IPS-18a (cell line): ENCODE results near the gene BDKRB2.

Source experiments
- H3K27ac ChIP-seq: one replicate; pipeline ENCODE4 v1.5.1; 2013; ENCODE audit warnings: low read length
- H3K27me3 ChIP-seq: one replicate; pipeline ENCODE4 v1.6.1; 2013; ENCODE audit warnings: mild to moderate bottlenecking, low read length; ENCODE audit not compliant: control insufficient read depth, insufficient read depth
- H3K36me3 ChIP-seq: one replicate; pipeline ENCODE4 v1.6.1; 2013; ENCODE audit warnings: low read depth, low read length; ENCODE audit not compliant: control insufficient read depth
- H3K4me1 ChIP-seq: one replicate; pipeline ENCODE4 v1.6.1; 2013; ENCODE audit warnings: low read depth, low read length; ENCODE audit not compliant: control insufficient read depth
- H3K4me3 ChIP-seq: one replicate; pipeline ENCODE4 v1.5.1; 2013; ENCODE audit warnings: low read length
- H3K9ac ChIP-seq: one replicate; pipeline ENCODE4 v1.6.1; 2013; ENCODE audit warnings: mild to moderate bottlenecking, low read length, moderate library complexity
- H3K9me3 ChIP-seq: one replicate; pipeline ENCODE4 v1.6.1; 2013; ENCODE audit warnings: low read depth, low read length; ENCODE audit not compliant: control insufficient read depth

BDKRB2 gene

GRCh38 chr14:96261772-96262655 lies 57.4 kb downstream of the BDKRB2 start:
- H3K27ac ChIP-seq, result no peak overlapping the region
- H3K9me3 ChIP-seq, result no peaks in the 10 kb centered on the region
- no peaks in the 10 kb centered on the region for H3K4me1 ChIP-seq
- no peaks in the 10 kb centered on the region for H3K36me3 ChIP-seq
- H3K27me3 ChIP-seq, result no peaks in the 10 kb centered on the region
- H3K4me3 ChIP-seq, result no peak overlapping the region
- H3K9ac ChIP-seq, result no peak overlapping the region

- Histone ChIP-seq H3K4me3 (no peak overlapping the region), H3K9ac (no peak overlapping the region), H3K27me3 (no peaks in the 10 kb centered on the region), H3K9me3 (no peaks in the 10 kb centered on the region), H3K4me1 (no peaks in the 10 kb centered on the region), H3K36me3 (no peaks in the 10 kb centered on the region), H3K27ac (no peak overlapping the region)
Observed at GRCh38 chr14:96263347-96264199, 58.9 kb downstream of the BDKRB2 start.

GRCh38 chr14:96264200-96264553 lies 59.5 kb downstream of the BDKRB2 start:
- Histone ChIP-seq H3K27ac (no peak overlapping the region), H3K9ac (no peak overlapping the region)

GRCh38 chr14:96264853-96265252 lies 60.2 kb downstream of the BDKRB2 start:
- H3K27ac ChIP-seq, result no peak overlapping the region

More at GRCh38 chr14:96264200-96264553, 59.5 kb downstream of the BDKRB2 start:
- Histone ChIP-seq H3K36me3 (no peaks in the 10 kb centered on the region), H3K9me3 (no peaks in the 10 kb centered on the region), H3K4me3 (no peak overlapping the region), H3K4me1 (no peaks in the 10 kb centered on the region), H3K27me3 (no peaks in the 10 kb centered on the region)

GRCh38 chr14:96265383-96266095 lies 60.9 kb downstream of the BDKRB2 start:
- Histone ChIP-seq H3K9ac (no peak overlapping the region), H3K9me3 (no peaks in the 10 kb centered on the region), H3K27ac (no peak overlapping the region), H3K36me3 (no peaks in the 10 kb centered on the region), H3K4me1 (no peaks in the 10 kb centered on the region), H3K4me3 (no peak overlapping the region), H3K27me3 (no peaks in the 10 kb centered on the region)

More at GRCh38 chr14:96264853-96265252, 60.2 kb downstream of the BDKRB2 start:
- H3K36me3 ChIP-seq, result no peaks in the 10 kb centered on the region
- H3K4me1 ChIP-seq, result no peaks in the 10 kb centered on the region
- no peak overlapping the region for H3K4me3 ChIP-seq
- H3K9ac ChIP-seq, result no peak overlapping the region
- no peaks in the 10 kb centered on the region for H3K9me3 ChIP-seq
- H3K27me3 ChIP-seq, result no peaks in the 10 kb centered on the region

GRCh38 chr14:96267336-96267735 lies 62.7 kb downstream of the BDKRB2 start:
- no peak overlapping the region for H3K4me3 ChIP-seq
- H3K36me3 ChIP-seq, result no peaks in the 10 kb centered on the region
- H3K27ac ChIP-seq, result no peak overlapping the region

GRCh38 chr14:96267916-96268315 lies 63.3 kb downstream of the BDKRB2 start:
- H3K9ac ChIP-seq, result no peak overlapping the region
- no peaks in the 10 kb centered on the region for H3K36me3 ChIP-seq
- H3K9me3 ChIP-seq, result peaks cover 3% of the 10 kb centered on the region
- H3K4me3 ChIP-seq, result no peak overlapping the region
- H3K4me1 ChIP-seq, result no peaks in the 10 kb centered on the region
- no peaks in the 10 kb centered on the region for H3K27me3 ChIP-seq
- H3K27ac ChIP-seq, result no peak overlapping the region

More at GRCh38 chr14:96267336-96267735, 62.7 kb downstream of the BDKRB2 start:
- Histone ChIP-seq H3K4me1 (no peaks in the 10 kb centered on the region), H3K9me3 (no peaks in the 10 kb centered on the region), H3K27me3 (no peaks in the 10 kb centered on the region), H3K9ac (no peak overlapping the region)

GRCh38 chr14:96268431-96269358 lies 64.1 kb downstream of the BDKRB2 start:
- H3K27ac ChIP-seq, result no peak overlapping the region
- H3K9ac ChIP-seq, result no peak overlapping the region
- no peaks in the 10 kb centered on the region for H3K27me3 ChIP-seq
- peaks cover 3% of the 10 kb centered on the region for H3K9me3 ChIP-seq
- no peaks in the 10 kb centered on the region for H3K36me3 ChIP-seq
- H3K4me1 ChIP-seq, result no peaks in the 10 kb centered on the region
- H3K4me3 ChIP-seq, result no peak overlapping the region

- Histone ChIP-seq H3K27me3 (no peaks in the 10 kb centered on the region), H3K9ac (no peak overlapping the region), H3K36me3 (no peaks in the 10 kb centered on the region), H3K4me3 (no peak overlapping the region), H3K27ac (no peak overlapping the region), H3K9me3 (peaks cover 3% of the 10 kb centered on the region), H3K4me1 (no peaks in the 10 kb centered on the region)
Observed at GRCh38 chr14:96269359-96269710, 64.7 kb downstream of the BDKRB2 start.

GRCh38 chr14:96270565-96271420 lies 66.2 kb downstream of the BDKRB2 start:
- no peaks in the 10 kb centered on the region for H3K27me3 ChIP-seq
- no peak overlapping the region for H3K9ac ChIP-seq
- no peaks in the 10 kb centered on the region for H3K36me3 ChIP-seq
- no peak overlapping the region for H3K4me3 ChIP-seq
- peaks cover 3% of the 10 kb centered on the region for H3K9me3 ChIP-seq
- no peaks in the 10 kb centered on the region for H3K4me1 ChIP-seq
- no peak overlapping the region for H3K27ac ChIP-seq
